Stimulated activated CD4-positive, alpha-beta T cell treated with anti-CD3 and anti-CD28 coated beads, Interleukin-4, amount 100 ng/mL, for 24 hours (primary cell): Measurements from ENCODE around the gene ADAMTS3.

ENCODE experiments used
- DNase-seq: peaks from one replicate; pipeline ENCODE4 v3.0.0-alpha.2; 2020

ADAMTS3 gene

DNA sequence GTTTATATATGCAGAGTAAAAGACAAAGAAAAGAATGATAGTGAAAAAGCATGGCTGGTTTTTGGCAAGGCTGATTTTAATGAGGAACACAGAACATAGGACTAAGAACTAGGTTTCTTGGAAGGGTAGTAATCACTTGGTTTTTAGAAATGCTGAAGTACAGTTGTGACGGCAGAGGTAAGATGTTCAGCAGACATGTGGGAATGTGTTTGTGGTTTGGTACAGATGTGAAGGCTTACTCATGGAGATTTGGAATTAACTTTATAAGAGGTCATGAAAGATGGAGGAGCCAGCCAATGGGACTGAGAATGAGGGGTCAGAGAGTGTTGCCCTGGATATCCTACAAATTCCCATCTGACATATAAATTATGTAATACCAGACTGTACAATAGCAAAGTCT lies 293.6 kb downstream of the ADAMTS3 start:
- DNase-seq, result no peak

DNA sequence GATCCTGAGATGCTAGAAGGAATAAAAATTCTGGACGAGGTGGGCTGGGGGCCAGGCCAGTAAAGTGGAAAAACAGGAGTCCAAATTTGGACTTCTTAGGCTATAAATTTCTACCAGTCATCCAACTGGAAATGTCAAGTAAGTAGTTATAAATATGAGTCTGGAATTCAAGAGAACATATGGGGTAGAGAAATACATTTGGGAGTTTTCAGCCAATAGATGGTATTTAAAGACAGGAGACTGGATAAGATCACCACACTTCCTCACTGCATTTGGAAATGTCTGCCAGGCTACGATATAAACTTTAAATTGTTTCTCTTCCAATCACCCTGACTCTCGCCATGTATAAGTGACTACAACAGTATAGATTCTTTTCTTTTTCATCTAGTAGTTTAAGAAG lies 294.8 kb downstream of the ADAMTS3 start:
- no peak for DNase-seq

GRCh38 chr4:72255269-72255668 lies 313.8 kb downstream of the ADAMTS3 start:
- DNase-seq, result no peak

DNA sequence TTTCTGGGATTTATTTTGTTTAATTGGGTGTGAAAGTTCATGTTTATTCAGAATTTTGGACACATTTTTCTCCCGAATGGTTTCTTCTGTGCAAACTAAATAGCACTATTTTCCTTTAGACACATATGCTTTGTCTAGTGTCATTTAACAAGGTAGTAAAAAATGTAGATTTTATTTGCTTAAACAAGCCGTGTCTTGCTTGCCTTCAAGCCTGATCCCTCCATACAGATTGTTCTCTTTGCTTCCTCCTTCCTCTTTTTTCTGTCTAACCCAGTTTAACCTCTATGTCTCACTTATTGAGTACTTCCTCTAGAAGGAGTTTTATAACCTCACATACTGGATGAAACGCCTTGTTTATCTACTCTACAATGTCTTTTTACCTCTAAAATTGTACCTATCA lies 325.4 kb downstream of the ADAMTS3 start:
- DNase-seq, result no peak

DNA sequence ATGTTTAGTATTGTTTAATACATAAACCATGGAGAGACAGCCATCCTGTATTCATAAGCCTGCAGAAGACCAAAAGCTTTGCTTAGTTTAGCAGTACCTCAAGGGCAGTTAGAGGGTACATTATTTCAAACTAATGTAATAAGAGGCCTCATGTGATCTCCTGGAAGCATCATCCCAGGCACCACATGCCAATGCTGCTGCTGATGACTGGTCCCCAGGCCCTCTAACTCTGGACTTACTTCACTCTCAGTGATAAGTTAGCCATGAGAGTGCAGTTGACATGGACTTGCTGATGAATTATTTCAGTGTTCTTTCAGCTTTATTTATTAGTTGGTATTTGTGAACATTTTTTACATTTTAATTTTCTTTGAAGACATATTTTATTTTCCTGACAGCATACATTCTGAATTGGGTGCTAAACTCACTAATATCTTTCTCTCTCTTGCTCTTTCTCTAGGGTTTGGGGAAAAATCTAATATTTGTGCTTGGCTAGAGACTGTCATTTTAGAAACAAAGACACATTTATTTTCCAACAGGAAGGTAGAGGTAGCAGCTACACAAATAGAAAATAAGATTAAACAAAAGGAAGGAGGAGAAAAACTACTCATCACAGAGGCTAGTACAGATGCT lies 329.4 kb downstream of the ADAMTS3 start:
- no peak for DNase-seq
